GM19035 (cell line): ENCODE data around the gene CAMTA1.

Source experiments
- ATAC-seq: cut with Tn5 transposase; IDR thresholded peaks from one replicate; pipeline ENCODE4 v1.9.1; 2021; ENCODE audit not compliant: unreplicated experiment

The CAMTA1 gene

GRCh38 chr1:6969762-6970161 is 184.5 kb downstream of the CAMTA1 start:
- no peak for ATAC-seq

DNA sequence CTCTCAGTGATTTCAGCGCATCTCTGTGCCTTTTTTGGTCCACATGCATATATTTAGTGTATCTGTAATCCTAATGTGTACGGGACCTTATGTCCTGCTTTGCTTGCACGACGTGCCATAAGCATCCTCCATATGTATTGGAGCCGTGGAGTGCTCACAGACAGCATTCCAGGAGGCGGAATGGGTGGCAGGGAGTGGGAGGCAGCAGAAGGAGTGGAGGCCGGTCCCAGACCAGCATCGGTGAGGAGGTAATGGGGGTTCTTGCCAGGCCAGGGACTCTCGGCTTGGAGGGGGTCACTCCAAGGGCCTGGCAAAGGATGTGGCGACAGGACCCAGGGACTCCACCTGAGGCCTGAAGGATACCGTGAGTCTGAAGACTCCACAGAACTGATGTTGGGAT is 185.0 kb downstream of the CAMTA1 start:
- no peak for ATAC-seq

- no peak for ATAC-seq
Measured at GRCh38 chr1:6971048-6971447, 185.8 kb downstream of the CAMTA1 start.

DNA sequence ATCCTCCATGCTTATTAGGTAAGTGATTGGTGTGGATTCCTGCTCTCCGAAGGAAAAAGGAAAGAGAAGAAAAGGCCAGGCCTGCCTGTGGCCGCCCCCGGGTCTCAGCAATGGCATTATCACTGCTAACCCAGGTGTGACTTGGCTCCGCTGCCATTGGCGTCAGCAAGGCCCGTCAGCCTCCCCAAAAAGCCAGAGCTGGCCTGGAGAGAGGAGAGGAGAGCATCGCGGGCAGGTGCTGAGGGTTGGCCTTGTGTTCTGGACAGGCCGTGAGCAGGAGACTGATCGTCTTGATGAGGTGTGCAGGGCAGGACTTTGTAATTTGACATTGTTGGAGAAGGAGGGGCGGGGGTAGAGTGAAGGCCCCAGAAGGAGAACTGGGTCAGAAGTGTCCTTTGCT is 186.4 kb downstream of the CAMTA1 start:
- ATAC-seq = no peak

- no peak for ATAC-seq
Measured at GRCh38 chr1:6972399-6972798, 187.1 kb downstream of the CAMTA1 start.

GRCh38 chr1:6975331-6976043 is 190.2 kb downstream of the CAMTA1 start:
- no peak for ATAC-seq

DNA sequence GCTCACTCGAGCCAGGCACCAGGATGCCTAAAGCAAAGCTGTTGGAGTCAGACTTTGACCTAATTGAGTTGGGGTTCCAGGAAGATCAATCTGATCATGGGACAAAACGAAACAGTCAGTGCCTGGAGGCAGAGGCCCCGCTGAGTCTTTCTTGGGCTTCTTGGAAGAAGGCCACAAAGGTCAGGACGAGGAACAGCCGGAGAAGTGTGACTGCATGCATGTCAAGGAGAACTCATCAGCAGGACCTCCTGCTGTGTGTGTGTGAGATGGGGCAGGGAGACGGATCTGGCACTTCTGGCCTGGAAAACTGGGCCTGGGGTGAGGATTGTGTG is 190.8 kb downstream of the CAMTA1 start:
- ATAC-seq = no peak

GRCh38 chr1:6979003-6979613 is 193.9 kb downstream of the CAMTA1 start:
- ATAC-seq = no peak

DNA sequence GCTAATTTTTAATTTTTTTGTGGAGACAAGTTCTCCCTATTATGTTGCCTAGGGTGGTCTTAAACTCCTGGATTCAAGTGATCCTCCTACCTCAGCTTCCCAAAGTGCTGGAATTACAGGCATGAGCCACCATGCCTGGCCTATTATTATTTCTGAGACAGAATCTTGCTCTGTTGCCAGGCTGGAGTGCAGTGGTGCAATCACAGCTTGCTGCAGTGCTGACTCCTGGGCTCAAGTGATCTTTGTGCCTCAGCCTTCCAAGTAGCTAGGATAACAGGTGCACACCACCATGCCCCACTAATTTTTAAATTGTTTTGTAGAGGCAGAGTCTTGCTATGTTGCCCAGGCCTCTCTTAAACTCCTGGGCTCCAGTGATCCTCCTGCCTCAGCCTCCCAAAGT is 196.3 kb downstream of the CAMTA1 start:
- no peak for ATAC-seq

GRCh38 chr1:6982443-6982842 is 197.2 kb downstream of the CAMTA1 start:
- no peak for ATAC-seq

GRCh38 chr1:6982860-6983259 is 197.6 kb downstream of the CAMTA1 start:
- ATAC-seq = no peak

DNA sequence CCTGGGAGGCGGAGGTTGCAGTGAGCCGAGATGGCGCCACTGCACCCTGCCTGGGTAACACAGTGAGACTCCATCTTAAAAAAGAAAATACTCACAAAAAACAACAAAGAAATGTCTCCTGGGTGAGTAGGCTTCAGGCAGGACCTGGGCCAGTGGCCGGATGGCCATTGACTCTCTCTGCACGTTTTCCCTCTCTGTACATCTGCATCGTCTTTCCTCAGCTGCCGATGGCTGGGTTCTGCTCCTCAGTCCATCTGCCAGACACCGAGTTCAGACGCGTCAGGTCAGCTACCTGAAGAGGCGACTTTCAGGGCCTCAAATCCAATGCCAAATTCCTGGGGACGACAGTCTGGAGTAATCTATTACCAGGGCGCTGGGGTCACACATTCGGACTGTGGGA is 199.3 kb downstream of the CAMTA1 start:
- ATAC-seq = no peak

- ATAC-seq = no peak
Measured at GRCh38 chr1:6984986-6985385, 199.7 kb downstream of the CAMTA1 start.

DNA sequence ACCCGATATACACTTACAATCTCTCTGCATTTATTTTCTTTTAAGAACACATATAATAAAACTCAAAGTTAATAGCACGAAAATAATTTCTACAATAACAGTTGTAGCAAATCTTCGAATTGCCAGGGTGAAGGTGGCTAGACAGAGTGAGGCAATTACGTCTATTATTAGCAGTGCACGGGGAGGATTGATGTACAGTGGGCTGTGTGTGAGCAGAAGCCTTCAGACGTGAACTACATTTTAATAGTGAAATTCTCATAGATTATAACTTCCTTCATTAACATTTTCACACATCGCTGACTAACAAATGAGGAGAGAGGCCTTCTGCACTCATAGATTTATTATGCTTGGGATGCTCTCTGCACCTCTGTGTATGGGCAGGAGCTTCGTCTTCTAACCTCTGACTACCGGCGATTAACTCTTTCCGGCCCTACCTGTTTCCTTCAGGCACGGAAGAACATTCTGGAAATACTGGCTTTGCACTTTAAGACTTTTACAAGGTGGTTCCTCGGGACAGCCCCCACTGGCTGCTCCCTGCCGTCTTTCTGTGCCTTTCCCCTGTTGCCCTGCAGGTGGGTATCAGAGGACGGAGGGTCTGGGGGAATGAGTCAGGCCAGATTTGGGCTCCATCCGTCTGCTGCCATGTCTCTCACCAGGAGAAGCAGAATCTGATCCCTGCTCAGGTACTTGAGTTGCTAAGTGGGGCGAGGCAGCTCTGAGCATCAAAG is 200.5 kb downstream of the CAMTA1 start:
- no peak for ATAC-seq

GRCh38 chr1:6986281-6986680 is 201.0 kb downstream of the CAMTA1 start:
- ATAC-seq = no peak

GRCh38 chr1:6987940-6988339 is 202.7 kb downstream of the CAMTA1 start:
- ATAC-seq = no peak

GRCh38 chr1:6988796-6989195 is 203.5 kb downstream of the CAMTA1 start:
- no peak for ATAC-seq

DNA sequence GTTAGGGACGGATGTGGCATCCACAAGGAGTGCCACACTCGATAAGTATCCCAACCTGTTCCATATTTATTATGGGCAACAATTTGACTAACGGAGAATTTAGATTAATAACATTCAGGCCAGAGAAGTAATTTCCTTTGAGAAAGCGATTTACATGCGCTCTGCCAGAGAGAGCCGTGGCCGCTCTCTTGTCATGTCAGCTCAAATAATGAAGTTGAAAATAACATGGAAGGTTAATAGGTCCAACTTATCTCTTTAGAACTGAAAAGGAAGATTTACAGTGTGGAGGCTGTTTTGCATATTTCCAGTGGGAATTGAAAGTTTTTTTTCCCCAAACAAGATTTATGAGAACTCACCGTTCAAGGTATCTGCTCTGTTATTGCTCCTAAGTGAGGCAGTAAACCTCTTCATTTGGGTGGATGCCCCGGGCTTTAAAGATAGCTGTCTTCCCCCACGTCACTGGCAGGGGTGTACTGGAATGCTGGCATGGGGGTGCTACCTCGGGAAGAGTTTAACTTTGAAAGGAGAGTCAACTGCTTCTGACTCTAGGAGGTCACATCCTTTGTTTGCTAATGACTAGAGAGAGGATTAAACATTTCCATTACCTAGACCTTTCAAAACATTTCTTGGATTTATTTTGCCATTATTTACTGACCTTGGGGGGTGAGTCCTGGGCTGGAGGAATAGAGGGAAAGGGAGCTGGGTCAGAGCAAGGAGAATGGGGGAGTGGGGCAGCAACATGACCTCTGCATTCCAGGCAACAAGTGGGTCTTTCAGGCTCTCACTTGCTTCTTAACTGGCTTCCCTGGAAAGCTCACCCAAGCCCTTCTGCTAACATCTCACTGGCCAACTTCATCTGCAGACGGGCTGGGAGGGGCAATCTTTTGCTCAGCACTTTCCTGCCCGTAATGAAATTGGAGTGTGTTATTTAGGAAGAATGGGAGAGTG is 204.2 kb downstream of the CAMTA1 start:
- ATAC-seq = no peak

GRCh38 chr1:6991266-6991665 is 206.0 kb downstream of the CAMTA1 start:
- ATAC-seq = no peak

GRCh38 chr1:6995789-6996188 is 210.5 kb downstream of the CAMTA1 start:
- no peak for ATAC-seq

DNA sequence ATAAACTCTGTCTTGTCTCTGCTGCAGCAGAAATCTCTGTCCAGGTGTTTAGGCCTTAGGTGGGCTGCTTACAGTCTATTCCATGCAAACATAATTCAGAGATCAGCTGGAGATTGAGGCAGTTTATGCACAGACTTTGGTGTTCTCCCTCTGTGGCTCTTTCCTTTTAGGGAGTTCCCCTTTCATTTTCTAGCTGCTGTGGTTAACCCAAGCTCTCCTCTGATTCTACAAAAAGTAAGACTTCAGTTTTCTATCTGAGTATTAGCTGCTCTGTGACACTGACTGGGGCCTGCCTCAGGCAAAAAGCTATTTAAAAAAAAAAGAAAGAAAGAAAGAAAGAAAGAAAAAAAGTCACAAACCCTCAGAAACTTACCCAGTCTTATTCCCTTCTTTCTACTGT is 211.1 kb downstream of the CAMTA1 start:
- no peak for ATAC-seq
